Measurements from ENCODE around the gene MYO3B. TPM values are rescaled to one million over a fixed set of nuclear protein-coding genes. Genes with fewer than 3 reads are reported as not detected.

MYO3B gene
- total and polyA plus RNA-seq, 2 donors = 0.64 to 0.71 TPM

DNA sequence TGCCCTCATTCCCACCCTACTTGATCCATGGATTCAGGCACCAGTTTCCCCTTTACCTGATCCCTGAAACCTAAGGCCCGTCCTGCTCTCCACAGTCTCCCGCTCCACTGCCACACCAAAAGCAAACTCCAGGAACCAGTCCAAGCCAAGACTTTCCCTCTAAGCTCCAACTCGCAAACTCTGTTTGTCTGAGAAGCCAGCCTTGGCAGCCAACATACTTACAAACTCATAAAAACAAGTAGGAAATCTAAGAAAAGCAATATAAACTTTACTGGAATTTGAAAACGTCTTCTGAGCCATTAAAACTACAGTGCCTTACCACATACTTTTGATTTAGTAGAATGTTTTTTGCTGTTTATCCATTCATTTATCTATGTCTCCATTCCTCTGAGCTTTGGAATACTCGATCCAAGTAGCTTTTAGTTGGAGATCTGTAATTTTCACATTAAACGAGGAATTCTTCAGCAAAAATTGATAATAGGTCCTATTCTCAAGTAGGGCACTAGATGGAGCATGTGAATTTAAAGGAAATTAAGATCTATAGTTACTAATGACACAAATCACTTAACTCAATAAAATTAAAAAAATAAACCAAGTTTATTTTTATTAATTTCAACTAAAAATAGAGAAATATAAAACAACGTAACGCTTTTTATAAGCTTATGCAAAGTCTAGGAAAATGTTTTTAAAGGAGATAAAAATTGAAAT is 199.7 kb downstream of the MYO3B start:
- Histone ChIP-seq H3K9me3 (ENCODE audit: control insufficient read depth in 2 of 2, insufficient read depth in 1 of 2, low read length in 1 of 2) (no peaks in the 10 kb centered on the region), H3K27me3 (ENCODE audit: control insufficient read depth in 2 of 2, insufficient read depth in 1 of 2, low read length in 1 of 2) (peaks cover 0 to 2% of the 10 kb centered on the region in 2 donors), H3K4me1 (ENCODE audit: control insufficient read depth in 2 of 2, insufficient read depth in 2 of 2, low read length in 2 of 2) (peaks cover 0 to 2% of the 10 kb centered on the region in 2 donors), H3K27ac (ENCODE audit: low read depth in 1 of 2, low read length in 1 of 2) (peak overlapping the region in 1 of 2 donors; percentile 2), H3K36me3 (ENCODE audit: control insufficient read depth in 2 of 2, insufficient read depth in 2 of 2, low read length in 1 of 2) (no peaks in the 10 kb centered on the region), H3K4me3 (ENCODE audit: low read length in 2 of 2) (no peak overlapping the region)
- 91% methylated on average over 8 of the region's 8 CpGs for WGBS
- no peak for DNase-seq (ENCODE audit: low read depth in 6 of 9, low spot score in 9 of 9)

DNA sequence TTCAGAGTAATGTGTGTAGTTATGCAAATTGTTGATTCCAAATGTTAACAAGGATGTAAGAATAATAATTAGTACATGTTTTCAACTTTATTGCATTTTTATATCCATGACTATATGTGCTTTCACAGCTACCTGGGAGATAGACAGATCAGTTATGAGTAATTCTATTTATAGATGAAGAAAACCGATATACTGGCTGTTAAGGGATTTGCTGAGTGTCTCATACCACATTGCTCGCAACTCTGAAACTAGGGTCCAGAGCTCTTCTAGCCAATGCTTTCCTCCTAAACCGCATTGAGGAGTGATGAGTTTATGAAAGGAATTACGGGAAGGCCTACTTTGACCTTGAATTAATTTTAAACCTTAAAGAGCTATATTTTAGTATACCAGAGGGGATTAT is 202.3 kb downstream of the MYO3B start:
- H3K27me3 ChIP-seq (ENCODE audit: control insufficient read depth in 2 of 2, insufficient read depth in 1 of 2, low read length in 1 of 2) = no peaks in the 10 kb centered on the region
- DNase-seq (ENCODE audit: low read depth in 6 of 9, low spot score in 9 of 9) = no peak
- H3K9me3 ChIP-seq (ENCODE audit: control insufficient read depth in 2 of 2, insufficient read depth in 1 of 2, low read length in 1 of 2) = no peaks in the 10 kb centered on the region
- WGBS = 73% methylated on average over 4 of the region's 4 CpGs
- no peaks in the 10 kb centered on the region for H3K4me1 ChIP-seq (ENCODE audit: control insufficient read depth in 2 of 2, insufficient read depth in 2 of 2, low read length in 2 of 2)
- H3K27ac ChIP-seq (ENCODE audit: low read depth in 1 of 2, low read length in 1 of 2) = no peak overlapping the region
- H3K36me3 ChIP-seq (ENCODE audit: control insufficient read depth in 2 of 2, insufficient read depth in 2 of 2, low read length in 1 of 2) = no peaks in the 10 kb centered on the region
- no peak overlapping the region for H3K4me3 ChIP-seq (ENCODE audit: low read length in 2 of 2)

DNA sequence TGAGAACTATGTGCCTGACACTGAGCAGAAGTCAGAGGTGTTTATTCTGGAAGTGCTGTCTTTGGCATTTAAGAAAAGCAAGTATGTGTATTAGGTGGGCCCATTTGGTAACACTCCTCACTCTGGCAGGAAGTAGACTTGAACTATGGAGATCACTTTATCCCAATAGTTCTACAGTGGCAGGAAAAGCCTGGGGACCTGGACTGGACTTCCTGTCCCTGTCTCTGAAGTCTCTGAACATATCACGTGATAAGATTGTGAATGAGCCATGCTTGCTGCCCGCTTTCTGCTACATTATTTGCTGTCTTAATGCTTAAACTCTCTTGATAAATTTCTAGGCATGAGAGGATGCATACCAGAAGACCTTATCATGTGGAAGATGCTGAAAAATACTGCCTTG is 203.7 kb downstream of the MYO3B start:
- Histone ChIP-seq H3K4me1 (ENCODE audit: control insufficient read depth in 2 of 2, insufficient read depth in 2 of 2, low read length in 2 of 2) (no peaks in the 10 kb centered on the region), H3K27me3 (ENCODE audit: control insufficient read depth in 2 of 2, insufficient read depth in 1 of 2, low read length in 1 of 2) (no peaks in the 10 kb centered on the region), H3K4me3 (ENCODE audit: low read length in 2 of 2) (no peak overlapping the region), H3K36me3 (ENCODE audit: control insufficient read depth in 2 of 2, insufficient read depth in 2 of 2, low read length in 1 of 2) (no peaks in the 10 kb centered on the region), H3K27ac (ENCODE audit: low read depth in 1 of 2, low read length in 1 of 2) (no peak overlapping the region), H3K9me3 (ENCODE audit: control insufficient read depth in 2 of 2, insufficient read depth in 1 of 2, low read length in 1 of 2) (no peaks in the 10 kb centered on the region)
- DNase-seq (ENCODE audit: low read depth in 6 of 9, low spot score in 9 of 9) = no peak
- 95% methylated on average over 2 of the region's 2 CpGs for WGBS

DNA sequence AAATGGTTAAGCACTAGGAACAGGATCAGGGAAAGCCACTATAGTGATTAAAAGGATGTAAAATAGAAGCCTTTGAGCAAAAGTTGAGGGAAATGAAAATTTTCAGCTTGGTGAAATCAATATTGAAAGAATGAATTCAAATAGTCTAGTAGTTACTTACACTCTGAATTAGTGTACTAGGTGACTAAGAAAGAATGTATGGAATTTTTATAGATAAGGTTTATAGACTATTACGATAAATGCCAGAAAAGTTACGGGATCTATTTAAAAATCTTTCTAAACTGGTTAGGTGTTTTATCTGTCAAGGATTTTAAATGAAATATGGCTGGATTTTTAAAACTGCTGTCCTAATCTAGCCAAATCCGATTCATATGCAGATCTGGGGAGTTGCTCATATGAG is 208.6 kb downstream of the MYO3B start:
- no peak overlapping the region for H3K27ac ChIP-seq (ENCODE audit: low read depth in 1 of 2, low read length in 1 of 2)
- 80% methylated on average over 3 of the region's 3 CpGs for WGBS
- H3K27me3 ChIP-seq (ENCODE audit: control insufficient read depth in 2 of 2, insufficient read depth in 1 of 2, low read length in 1 of 2) = no peaks in the 10 kb centered on the region
- H3K9me3 ChIP-seq (ENCODE audit: control insufficient read depth in 2 of 2, insufficient read depth in 1 of 2, low read length in 1 of 2) = no peaks in the 10 kb centered on the region
- no peak overlapping the region for H3K4me3 ChIP-seq (ENCODE audit: low read length in 2 of 2)
- no peaks in the 10 kb centered on the region for H3K36me3 ChIP-seq (ENCODE audit: control insufficient read depth in 2 of 2, insufficient read depth in 2 of 2, low read length in 1 of 2)
- DNase-seq (ENCODE audit: low read depth in 6 of 9, low spot score in 9 of 9) = no peak
- no peaks in the 10 kb centered on the region for H3K4me1 ChIP-seq (ENCODE audit: control insufficient read depth in 2 of 2, insufficient read depth in 2 of 2, low read length in 2 of 2)

DNA sequence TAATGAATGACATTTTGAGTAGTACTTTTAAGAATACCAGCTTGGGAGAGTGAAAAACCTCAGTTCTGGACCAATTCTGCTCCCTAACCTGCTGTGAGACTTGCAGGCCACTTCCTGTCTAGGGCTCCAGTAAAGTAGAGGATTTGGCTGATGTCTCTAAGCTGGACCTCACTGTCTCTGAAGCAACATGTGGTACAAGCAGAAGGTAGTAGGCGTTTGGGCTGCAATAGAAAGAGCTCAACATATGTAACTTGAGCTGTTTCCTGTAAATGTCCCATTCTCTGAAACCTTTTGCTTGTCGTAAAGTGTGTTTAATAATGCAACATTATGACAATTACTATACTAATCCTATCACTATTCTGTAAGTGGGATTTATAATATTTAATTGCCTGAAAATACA is 213.1 kb downstream of the MYO3B start:
- no peak for DNase-seq (ENCODE audit: low read depth in 6 of 9, low spot score in 9 of 9)
- Histone ChIP-seq H3K36me3 (ENCODE audit: control insufficient read depth in 2 of 2, insufficient read depth in 2 of 2, low read length in 1 of 2) (no peaks in the 10 kb centered on the region), H3K27me3 (ENCODE audit: control insufficient read depth in 2 of 2, insufficient read depth in 1 of 2, low read length in 1 of 2) (no peaks in the 10 kb centered on the region), H3K4me3 (ENCODE audit: low read length in 2 of 2) (no peak overlapping the region), H3K4me1 (ENCODE audit: control insufficient read depth in 2 of 2, insufficient read depth in 2 of 2, low read length in 2 of 2) (no peaks in the 10 kb centered on the region), H3K9me3 (ENCODE audit: control insufficient read depth in 2 of 2, insufficient read depth in 1 of 2, low read length in 1 of 2) (no peaks in the 10 kb centered on the region), H3K27ac (ENCODE audit: low read depth in 1 of 2, low read length in 1 of 2) (no peak overlapping the region)
- WGBS = 92% methylated on average over 2 of the region's 2 CpGs

DNA sequence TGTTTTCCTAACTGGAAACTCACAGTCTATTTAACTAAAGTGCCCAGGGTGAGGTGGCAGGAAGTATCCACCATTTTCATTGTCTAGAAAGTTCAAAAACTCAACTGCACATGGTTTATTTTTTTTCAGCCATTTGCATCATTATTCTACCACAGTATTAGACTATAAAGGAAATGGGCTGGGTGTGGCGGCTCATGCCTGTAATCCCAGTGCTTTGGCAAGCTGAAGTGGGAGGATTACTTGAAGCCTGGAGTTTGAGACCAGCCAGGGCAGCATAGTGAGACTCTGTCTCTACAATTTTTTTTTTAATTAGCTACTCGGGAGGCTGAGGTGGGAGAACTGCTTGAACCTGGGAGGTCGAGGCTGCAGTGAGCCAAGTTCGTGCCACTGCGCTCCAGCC is 213.8 kb downstream of the MYO3B start:
- H3K27me3 ChIP-seq (ENCODE audit: control insufficient read depth in 2 of 2, insufficient read depth in 1 of 2, low read length in 1 of 2) = no peaks in the 10 kb centered on the region
- H3K4me1 ChIP-seq (ENCODE audit: control insufficient read depth in 2 of 2, insufficient read depth in 2 of 2, low read length in 2 of 2) = no peaks in the 10 kb centered on the region
- H3K27ac ChIP-seq (ENCODE audit: low read depth in 1 of 2, low read length in 1 of 2) = no peak overlapping the region
- H3K4me3 ChIP-seq (ENCODE audit: low read length in 2 of 2) = no peak overlapping the region
- WGBS = 98% methylated on average over 5 of the region's 5 CpGs
- no peaks in the 10 kb centered on the region for H3K9me3 ChIP-seq (ENCODE audit: control insufficient read depth in 2 of 2, insufficient read depth in 1 of 2, low read length in 1 of 2)
- H3K36me3 ChIP-seq (ENCODE audit: control insufficient read depth in 2 of 2, insufficient read depth in 2 of 2, low read length in 1 of 2) = no peaks in the 10 kb centered on the region
- no peak for DNase-seq (ENCODE audit: low read depth in 6 of 9, low spot score in 9 of 9)

DNA sequence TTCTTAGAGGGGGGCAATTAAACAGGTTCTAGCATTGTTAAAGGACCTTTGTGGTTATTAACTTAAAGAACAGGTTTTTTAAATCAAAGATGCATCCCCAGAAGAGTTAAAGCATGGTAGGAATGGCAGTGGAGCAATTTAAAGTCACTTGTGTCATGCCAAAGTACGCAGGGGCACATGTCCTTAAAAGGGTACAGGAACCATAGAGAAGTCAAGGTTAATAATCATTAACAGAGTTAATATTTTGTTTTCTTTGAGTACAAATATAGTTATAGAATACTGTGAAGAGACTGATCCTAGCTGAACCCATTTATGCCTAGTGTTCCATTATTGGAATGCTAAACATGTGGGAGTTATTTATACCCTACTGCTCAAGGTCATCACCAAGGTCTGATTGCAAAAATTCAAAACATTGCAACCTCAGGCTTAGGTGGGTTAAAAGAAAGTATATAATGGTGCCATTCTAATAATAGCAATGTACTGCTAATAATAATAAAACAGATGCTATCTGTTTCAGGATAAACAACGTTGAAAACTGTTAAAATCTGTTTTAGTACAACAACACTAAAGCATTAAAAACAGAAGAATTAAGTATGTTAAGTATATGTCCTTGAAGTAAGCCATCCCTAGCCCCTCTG is 216.0 kb downstream of the MYO3B start:
- no peaks in the 10 kb centered on the region for H3K27me3 ChIP-seq (ENCODE audit: control insufficient read depth in 2 of 2, insufficient read depth in 1 of 2, low read length in 1 of 2)
- H3K4me1 ChIP-seq (ENCODE audit: control insufficient read depth in 2 of 2, insufficient read depth in 2 of 2, low read length in 2 of 2) = no peaks in the 10 kb centered on the region
- WGBS = 68% methylated on average over 2 of the region's 2 CpGs
- no peak for DNase-seq (ENCODE audit: low read depth in 6 of 9, low spot score in 9 of 9)
- H3K4me3 ChIP-seq (ENCODE audit: low read length in 2 of 2) = no peak overlapping the region
- no peaks in the 10 kb centered on the region for H3K36me3 ChIP-seq (ENCODE audit: control insufficient read depth in 2 of 2, insufficient read depth in 2 of 2, low read length in 1 of 2)
- H3K27ac ChIP-seq (ENCODE audit: low read depth in 1 of 2, low read length in 1 of 2) = no peak overlapping the region
- H3K9me3 ChIP-seq (ENCODE audit: control insufficient read depth in 2 of 2, insufficient read depth in 1 of 2, low read length in 1 of 2) = no peaks in the 10 kb centered on the region

DNA sequence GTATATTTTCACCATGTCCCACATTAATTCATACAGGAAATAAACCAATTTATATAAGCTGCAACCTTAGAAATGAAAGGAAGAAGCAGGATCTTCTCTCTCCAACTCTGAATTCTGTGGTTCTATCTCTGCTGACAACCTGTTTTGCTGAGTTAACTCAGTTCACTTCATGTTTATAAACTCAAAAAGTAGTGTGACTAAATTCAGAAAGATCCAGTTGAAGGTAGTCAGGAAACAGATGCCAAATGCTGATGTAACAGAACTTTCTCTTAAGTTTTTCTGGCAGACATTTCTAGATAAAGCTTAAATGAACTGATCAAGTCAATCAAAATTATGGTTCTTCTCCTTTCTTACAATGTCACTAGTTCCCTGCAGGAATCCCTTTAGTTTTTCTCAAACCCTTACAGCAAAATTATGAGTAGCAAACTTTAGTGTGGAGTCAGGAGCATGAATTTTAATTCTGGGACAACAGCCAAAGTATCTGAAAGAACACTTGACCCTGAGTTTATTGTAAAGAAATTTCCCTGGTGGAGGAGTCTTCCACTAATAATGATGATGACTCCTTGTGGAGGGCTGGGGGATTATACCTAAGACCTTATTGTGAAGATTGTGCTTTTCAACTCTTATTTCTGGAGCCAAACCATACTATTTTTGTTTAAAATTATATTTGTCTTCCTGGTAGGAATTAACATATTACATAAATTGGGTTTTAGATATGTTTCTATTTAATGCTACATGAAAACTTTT is 216.9 kb downstream of the MYO3B start:
- H3K4me3 ChIP-seq (ENCODE audit: low read length in 2 of 2) = no peak overlapping the region
- no peaks in the 10 kb centered on the region for H3K4me1 ChIP-seq (ENCODE audit: control insufficient read depth in 2 of 2, insufficient read depth in 2 of 2, low read length in 2 of 2)
- no peak overlapping the region for H3K27ac ChIP-seq (ENCODE audit: low read depth in 1 of 2, low read length in 1 of 2)
- H3K36me3 ChIP-seq (ENCODE audit: control insufficient read depth in 2 of 2, insufficient read depth in 2 of 2, low read length in 1 of 2) = no peaks in the 10 kb centered on the region
- DNase-seq (ENCODE audit: low read depth in 6 of 9, low spot score in 9 of 9) = no peak
- H3K9me3 ChIP-seq (ENCODE audit: control insufficient read depth in 2 of 2, insufficient read depth in 1 of 2, low read length in 1 of 2) = no peaks in the 10 kb centered on the region
- H3K27me3 ChIP-seq (ENCODE audit: control insufficient read depth in 2 of 2, insufficient read depth in 1 of 2, low read length in 1 of 2) = no peaks in the 10 kb centered on the region

DNA sequence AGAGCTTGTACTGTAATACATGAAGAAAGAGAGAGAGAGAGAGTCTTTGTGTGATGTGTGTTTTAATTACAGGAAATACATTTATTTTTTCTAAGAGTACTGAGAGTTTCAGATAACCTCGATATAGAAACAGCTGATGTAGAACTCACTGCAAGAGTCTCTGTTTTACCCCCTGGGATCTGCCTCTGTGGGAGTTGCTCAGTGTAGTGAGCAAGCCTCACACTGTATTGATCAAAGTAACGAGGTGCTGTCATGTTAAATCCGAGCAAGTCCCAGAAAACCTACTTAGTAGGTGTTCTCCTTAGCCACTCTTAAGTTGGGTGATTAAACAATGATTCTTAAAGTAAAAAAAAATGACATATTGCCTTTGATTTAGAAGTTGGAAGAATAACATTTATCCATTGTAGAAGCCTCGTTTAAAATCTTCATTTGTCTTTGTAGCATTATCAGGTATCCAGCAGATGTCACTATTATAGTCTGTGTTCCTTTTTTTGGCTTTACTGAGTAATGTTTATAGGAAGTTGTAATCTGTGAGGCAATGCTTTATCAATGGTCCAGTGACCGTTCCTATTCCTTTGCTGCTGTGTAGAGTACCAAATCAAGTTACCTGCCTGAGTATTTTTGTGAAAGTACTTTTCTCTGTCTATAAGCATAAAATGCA is 219.0 kb downstream of the MYO3B start:
- 25% methylated on average over 5 of the region's 5 CpGs for WGBS
- Histone ChIP-seq H3K27ac (ENCODE audit: low read depth in 1 of 2, low read length in 1 of 2) (no peak overlapping the region), H3K9me3 (ENCODE audit: control insufficient read depth in 2 of 2, insufficient read depth in 1 of 2, low read length in 1 of 2) (no peaks in the 10 kb centered on the region), H3K4me3 (ENCODE audit: low read length in 2 of 2) (no peak overlapping the region), H3K36me3 (ENCODE audit: control insufficient read depth in 2 of 2, insufficient read depth in 2 of 2, low read length in 1 of 2) (no peaks in the 10 kb centered on the region), H3K27me3 (ENCODE audit: control insufficient read depth in 2 of 2, insufficient read depth in 1 of 2, low read length in 1 of 2) (peaks cover 0 to 3% of the 10 kb centered on the region in 2 donors), H3K4me1 (ENCODE audit: control insufficient read depth in 2 of 2, insufficient read depth in 2 of 2, low read length in 2 of 2) (no peaks in the 10 kb centered on the region)
- DNase-seq (ENCODE audit: low read depth in 6 of 9, low spot score in 9 of 9) = no peak
